HG03439 (cell line): ENCODE results near the gene POM121C.
"Not testable (repeated sequence)": the region's sequence is repeated elsewhere in the genome, so short reads cannot be mapped to it uniquely, and the experiment has no call there.

Experiments
- ATAC-seq: cut with Tn5 transposase; IDR thresholded peaks from one replicate; pipeline ENCODE4 v1.9.1; 2021; ENCODE audit warnings: mild to moderate bottlenecking, moderate library complexity; ENCODE audit not compliant: unreplicated experiment

Gene POM121C

GRCh38 chr7:75485979-75486643 is at the start of gene POM121C:
Gene POM121C (minus strand): TSS chr7:75486299. CDS start chr7:75441496, 44,803 bp downstream.
- peak; percentile 99 for ATAC-seq

DNA sequence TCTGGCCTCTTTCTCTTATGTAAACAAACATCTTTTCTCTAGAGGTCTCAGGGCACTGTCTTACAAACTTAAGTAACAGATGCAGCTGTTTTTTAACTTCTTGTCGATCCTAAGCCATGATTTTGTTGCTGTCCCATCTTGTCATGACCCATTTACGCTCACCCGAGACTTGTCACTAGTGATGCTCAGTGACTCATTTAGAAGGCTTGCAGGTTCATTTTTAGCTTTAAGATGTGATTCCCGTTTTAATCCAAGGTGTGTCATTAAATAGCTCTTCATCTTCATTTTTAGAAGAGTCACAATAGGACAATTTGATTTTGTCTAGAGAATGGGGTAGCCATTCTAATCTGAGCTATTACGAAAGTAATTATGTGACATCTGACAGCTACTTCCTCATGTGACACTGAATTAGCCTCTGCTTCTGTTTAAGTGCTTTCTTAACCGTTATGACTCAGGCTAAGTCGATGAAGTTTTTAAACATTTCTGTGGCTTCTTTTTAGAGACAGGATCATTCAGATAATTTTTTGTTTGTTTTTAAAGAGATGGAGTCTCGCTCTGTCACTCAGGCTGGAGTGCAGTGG is 48.7 kb upstream of the POM121C start:
- ATAC-seq, result peak; percentile 80

DNA sequence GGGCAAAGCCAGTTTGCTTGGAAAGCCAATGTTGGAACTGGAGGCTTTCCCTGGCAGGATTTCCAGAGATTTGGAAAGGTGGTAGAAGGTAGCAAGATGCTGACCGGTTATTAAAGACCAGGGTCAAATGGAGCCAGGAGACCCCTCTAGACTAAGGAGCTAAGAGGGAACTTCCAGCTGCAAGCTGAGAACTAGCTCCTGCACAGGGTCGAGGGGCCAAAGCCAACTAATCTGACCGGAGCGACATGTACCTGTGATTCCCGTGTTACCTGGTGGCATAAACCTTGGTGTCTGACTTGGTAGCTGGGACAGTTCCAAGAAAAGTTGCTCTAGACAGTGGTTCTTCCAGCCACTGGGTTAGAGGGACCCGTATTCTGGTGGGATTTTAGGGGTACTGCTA is 47.8 kb upstream of the POM121C start:
- no peak for ATAC-seq

GRCh38 chr7:75532639-75533038 is 46.5 kb upstream of the POM121C start:
- ATAC-seq, result no peak

DNA sequence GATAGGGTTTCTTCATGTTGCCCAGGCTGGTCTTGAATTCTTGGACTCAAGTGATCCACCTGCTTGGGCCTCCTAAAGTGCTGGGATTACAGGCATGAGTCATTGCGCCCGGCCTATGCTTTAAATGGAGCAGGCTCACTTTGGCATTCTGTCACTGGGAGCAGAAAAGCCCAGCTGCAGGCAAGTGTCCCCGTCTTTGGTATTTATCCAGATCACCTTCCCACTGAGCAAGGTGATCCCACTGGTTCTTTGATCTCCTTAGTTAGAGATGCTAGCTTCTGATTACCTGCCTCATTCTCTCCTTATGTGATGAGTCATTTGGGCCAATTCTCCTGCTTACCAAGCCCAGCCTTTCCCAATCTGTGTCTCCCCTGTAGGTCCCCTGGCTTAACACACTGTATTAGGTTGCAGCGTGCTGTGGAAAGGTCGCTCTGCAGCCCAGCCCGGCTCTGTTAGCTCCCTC is 45.3 kb upstream of the POM121C start:
- no peak for ATAC-seq

- not testable (repeated sequence) for ATAC-seq
These were observed 41.2 kb upstream of the POM121C start for GRCh38 chr7:75527224-75527722.

DNA sequence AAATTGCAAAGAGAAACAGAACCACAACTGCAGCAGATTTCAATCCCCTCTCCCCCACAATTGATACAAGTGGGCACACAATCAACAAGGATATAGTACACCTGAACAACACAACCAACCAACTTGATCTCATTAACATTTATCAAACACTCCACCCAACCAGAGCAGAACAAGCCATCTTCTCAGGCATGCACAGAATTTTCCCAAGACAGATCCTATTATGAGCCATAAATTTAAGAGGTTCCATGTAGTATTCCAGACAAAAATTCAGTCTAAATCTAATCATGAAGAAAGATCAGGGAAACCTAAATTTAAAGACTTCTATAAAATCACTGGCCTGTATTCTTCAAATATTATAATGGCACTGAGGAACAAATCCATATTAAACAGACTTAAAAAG is 35.6 kb upstream of the POM121C start:
- ATAC-seq, result not testable (repeated sequence)

- not testable (repeated sequence) for ATAC-seq
These were observed 32.7 kb upstream of the POM121C start for GRCh38 chr7:75518842-75519241.

GRCh38 chr7:75509033-75509432 is 22.9 kb upstream of the POM121C start:
- peak; percentile 81 for ATAC-seq

DNA sequence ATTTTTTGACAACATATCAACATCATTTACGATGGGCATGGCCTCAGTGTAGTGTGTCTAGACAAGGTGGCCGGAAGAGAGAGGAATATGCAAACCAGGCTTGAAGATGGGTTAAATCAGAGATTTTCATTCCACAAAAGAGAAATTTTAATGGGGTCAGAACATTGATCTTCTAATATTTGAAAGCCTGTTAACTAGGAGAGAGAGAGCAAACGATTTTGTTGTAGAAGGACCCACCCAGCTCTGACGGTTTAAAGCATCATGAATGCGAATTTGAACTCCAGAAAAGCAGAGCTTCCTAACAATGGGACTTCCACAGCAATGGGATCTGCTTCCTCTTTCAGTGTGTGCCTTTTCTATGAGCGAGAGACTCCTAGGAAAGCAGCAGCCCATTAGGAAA is 5.9 kb upstream of the POM121C start, which contains the start of gene SPDYE5:
SPDYE5 (plus strand) TSS at position 301 of the 400 bp plus-strand sequence. CDS start 1,728 bp downstream, outside the sequence.
- not testable (repeated sequence) for ATAC-seq

GRCh38 chr7:75485355-75485978 is 632 bp downstream of the POM121C start:
- ATAC-seq, result peak; percentile 20

- not testable (repeated sequence) for ATAC-seq
These were observed 5.8 kb downstream of the POM121C start for GRCh38 chr7:75480313-75480712.

DNA sequence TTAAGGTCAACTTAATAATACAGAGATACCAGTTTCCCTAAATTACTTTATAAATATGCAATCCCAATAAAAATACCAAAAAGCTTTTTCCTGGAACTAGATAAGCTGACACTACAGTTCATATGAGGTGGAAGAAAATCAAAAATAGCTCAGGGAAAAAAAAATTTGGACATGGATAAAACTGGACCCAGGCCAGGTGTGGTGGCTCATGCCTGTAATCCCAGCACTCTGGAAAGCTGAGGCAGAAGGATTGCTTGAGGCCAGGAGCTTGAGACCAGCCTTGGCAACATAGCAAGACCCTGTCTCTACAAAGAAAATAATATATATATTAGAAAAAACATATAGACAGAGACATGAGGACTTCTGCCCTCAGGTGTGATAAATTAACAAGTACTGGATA is 8.6 kb downstream of the POM121C start:
- not testable (repeated sequence) for ATAC-seq

DNA sequence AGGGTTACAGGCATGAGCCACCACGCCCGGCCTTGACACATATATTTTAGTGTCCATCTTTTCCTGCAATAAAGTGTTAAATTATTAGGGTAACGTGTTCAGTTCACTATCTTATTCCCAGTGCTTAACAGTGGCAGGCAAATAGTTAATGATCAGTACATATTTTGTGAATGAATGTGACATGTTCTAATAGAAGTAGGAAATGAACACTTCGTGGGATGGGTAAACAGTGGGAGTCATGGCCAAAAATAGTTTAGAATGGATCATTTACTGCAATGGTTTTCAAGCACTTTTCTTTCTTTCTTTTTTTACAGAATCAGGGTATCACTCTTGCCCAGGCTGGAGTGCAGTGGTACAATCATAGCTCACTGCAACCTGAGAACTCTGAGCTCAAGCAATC is 15.9 kb downstream of the POM121C start:
- not testable (repeated sequence) for ATAC-seq

GRCh38 chr7:75460541-75460940 is 25.6 kb downstream of the POM121C start:
- not testable (repeated sequence) for ATAC-seq

- not testable (repeated sequence) for ATAC-seq
These were observed 28.1 kb downstream of the POM121C start for GRCh38 chr7:75458034-75458433.

- not testable (repeated sequence) for ATAC-seq
These were observed 29.7 kb downstream of the POM121C start for GRCh38 chr7:75456403-75456802.

DNA sequence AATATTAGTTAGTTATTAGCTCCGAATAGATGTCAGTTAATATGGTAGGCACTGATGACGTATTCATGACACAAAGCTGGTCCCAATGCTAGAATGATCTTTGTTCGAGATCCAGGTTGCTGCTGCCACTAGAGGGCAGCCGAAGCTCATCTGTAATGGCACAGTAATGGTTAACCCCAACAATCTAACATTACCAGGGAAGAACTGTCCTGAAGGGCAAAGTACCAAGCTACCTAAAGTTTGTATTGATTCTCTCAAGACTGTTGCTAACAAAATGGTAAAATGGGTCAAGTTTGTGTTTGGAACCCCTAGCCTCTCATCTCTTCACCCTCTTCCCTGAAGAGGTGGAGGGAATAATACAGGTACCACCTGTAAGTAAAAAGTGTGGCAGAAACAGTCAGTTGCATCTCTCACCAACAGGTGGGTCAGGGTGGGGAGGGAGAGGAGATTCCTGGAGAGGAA is 33.6 kb downstream of the POM121C start:
- ATAC-seq, result peak; percentile 63

DNA sequence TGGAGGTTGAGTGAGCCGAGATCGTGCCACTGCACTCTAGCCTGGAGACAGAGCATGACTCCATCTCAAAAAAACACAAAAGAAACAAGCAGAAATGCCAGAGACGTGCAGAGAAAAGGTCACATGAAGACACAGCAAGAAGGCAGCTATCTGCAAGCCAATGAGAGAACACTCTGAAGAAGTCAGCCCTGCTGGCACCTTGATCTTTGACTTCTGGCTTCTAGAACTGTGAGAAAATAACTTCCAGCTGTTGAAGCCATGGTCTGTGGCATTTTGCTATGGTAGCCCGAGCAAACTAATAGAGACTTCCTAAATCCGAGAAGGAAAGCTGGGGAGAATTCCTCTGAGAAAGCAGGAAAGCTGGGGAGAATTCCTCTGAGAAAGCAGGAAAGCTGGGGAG is 36.2 kb downstream of the POM121C start:
- not testable (repeated sequence) for ATAC-seq

GRCh38 chr7:75442465-75443111 is 43.5 kb downstream of the POM121C start:
- peak; percentile 82 for ATAC-seq

GRCh38 chr7:75442101-75442464 is 44.0 kb downstream of the POM121C start:
- ATAC-seq, result peak; percentile 44
